Spleen (tissue), 7 donors: ENCODE results near the gene NEURL4.

Source experiments
- POLR2A ChIP-seq, 3 donors: fragments of 450-650 bp; IDR thresholded peaks; one replicate each; pipeline ENCODE4 v1.5.1; 2017; ENCODE audit warnings: antibody characterized with exemption in 3 of 3, mild to moderate bottlenecking in 1 of 3
- TF ChIP-seq, protein P1 (sequence below), 11 experiments: fragments of 200-600 bp in 7 of 11; fragments of 450-650 bp in 4 of 11; sonication (generic) in 4 of 11; IDR thresholded peaks in 8 of 11; conservative IDR thresholded peaks in 3 of 11; 1 replicate in 7 of 11; 2 replicates in 4 of 11; pipeline versions ENCODE4 v1.4.0 to v1.8.0; 2016 to 2021; ENCODE audit warnings: antibody characterized with exemption in 11 of 11, inconsistent platforms in 4 of 11, mild to moderate bottlenecking in 1 of 11
- donor health status: DM: no; HTN: no; CAD: no; lungs with moderate emphysema.
- donor health status: DM: no; HTN: no; CAD: no.
- donor health status: DM: no; HTN: no; CAD: no.

DNA sequence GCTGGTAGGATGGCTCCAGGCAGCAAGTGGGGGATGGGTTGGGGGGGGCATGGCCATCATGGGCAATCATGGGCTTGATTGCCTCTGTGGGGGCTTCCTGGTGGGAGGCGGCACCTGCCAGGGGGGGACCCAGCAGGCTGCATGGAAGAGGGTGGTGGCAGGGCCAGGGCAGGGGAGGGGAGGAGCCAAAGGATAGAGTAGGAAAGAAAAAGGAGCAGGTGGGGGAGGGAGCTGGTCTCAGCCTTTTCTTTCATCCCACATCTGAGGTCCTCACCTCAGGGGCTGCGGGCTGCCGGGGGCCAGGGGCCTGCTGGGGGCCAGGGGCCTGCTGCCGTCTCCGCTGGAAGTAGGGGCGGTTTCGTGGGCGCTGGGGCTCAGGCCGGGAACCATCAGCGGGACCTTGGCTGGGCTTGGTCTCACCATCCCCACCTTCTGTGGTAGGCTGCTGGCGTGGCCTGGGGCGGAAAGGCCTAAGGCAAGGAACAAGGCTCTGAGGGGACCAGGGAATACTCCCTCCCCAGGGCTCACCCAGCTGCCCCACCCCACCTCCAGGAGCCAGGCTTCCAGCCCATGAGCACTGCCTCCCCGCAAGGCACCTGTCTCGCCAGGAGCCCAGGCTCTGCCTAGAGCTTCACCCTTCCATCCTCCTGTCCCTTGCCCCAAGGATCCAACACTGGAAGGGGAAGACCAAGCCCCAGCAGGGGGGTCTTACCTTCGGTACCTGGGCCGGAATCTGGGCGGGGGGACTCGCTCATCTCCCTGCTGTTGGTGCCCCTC, 39.7 kb downstream of the NEURL4 start:
- TF ChIP-seq, protein P1, sequence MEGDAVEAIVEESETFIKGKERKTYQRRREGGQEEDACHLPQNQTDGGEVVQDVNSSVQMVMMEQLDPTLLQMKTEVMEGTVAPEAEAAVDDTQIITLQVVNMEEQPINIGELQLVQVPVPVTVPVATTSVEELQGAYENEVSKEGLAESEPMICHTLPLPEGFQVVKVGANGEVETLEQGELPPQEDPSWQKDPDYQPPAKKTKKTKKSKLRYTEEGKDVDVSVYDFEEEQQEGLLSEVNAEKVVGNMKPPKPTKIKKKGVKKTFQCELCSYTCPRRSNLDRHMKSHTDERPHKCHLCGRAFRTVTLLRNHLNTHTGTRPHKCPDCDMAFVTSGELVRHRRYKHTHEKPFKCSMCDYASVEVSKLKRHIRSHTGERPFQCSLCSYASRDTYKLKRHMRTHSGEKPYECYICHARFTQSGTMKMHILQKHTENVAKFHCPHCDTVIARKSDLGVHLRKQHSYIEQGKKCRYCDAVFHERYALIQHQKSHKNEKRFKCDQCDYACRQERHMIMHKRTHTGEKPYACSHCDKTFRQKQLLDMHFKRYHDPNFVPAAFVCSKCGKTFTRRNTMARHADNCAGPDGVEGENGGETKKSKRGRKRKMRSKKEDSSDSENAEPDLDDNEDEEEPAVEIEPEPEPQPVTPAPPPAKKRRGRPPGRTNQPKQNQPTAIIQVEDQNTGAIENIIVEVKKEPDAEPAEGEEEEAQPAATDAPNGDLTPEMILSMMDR (IDR thresholded peaks at IDR 0.05 in 8 of 11, conservative IDR thresholded peaks at IDR 0.05 in 3 of 11) = no peak
- TF ChIP-seq POLR2A (IDR thresholded peaks at IDR 0.05) = no peak
